K562 (cell line): ENCODE measurements around the gene ARL4D. TPM values are rescaled to one million over a fixed set of nuclear protein-coding genes. Genes with fewer than 3 reads are reported as not detected.
A peak's percentile ranks its signal among the peaks of the same experiment; 100 is the strongest.

Experiments used
- BCL6 ChIP-seq: fragments of 250-450 bp; sonication (Bioruptor Pico); IDR thresholded peaks from 2 replicates; pipeline ENCODE4 v1.4.0; 2020
- EWSR1 ChIP-seq: fragments of 450-650 bp; IDR thresholded peaks from 2 replicates; pipeline ENCODE4 v1.6.1; 2018; ENCODE audit warnings: borderline replicate concordance, mild to moderate bottlenecking, low read depth, moderate library complexity; ENCODE audit not compliant: partially characterized antibody
- NCOR1 ChIP-seq: fragments of 450-650 bp; IDR thresholded peaks from 2 replicates; pipeline ENCODE4 v1.6.1; 2016; ENCODE audit warnings: mild to moderate bottlenecking, moderate library complexity
- SRSF1 ChIP-seq: fragments of 200-400 bp; formaldehyde crosslinking; IDR thresholded peaks from 2 replicates; pipeline ENCODE4 v1.6.1; 2017; ENCODE audit warnings: mild to moderate bottlenecking, low read depth, low read length, moderate library complexity
- TAF7 ChIP-seq: fragments of 450-650 bp; IDR thresholded peaks from 2 replicates; pipeline ENCODE4 v1.6.1; 2016; ENCODE audit warnings: missing genetic modification characterization, missing compliant biosample characterization
- polyA plus RNA-seq, 8 experiments: library from polyadenylated mRNA; depleted of rRNA in 4 of 8; stranded (reverse) in 5 of 8; unstranded in 3 of 8; fragments of >200 nt; fragmentation: Nextera tagmentation in 2 of 8; fragmentation: Illumina TruSeq in 1 of 8; extraction: Ambion mirVana in 2 of 8; extraction: Trizol in 1 of 8; gene quantifications; 2 replicates each; pipeline versions ENCODE4 v1.2.1 to v1.2.3, GENCODE V29; 2011 to 2014; ENCODE audit warnings: inconsistent platforms in 1 of 8, missing spikeins in 1 of 8
- total RNA-seq, 7 experiments: library from RNA; depleted of rRNA in 6 of 7; stranded (reverse); fragments of >200 nt in 6 of 7; fragmentation: Illumina TruSeq in 2 of 7; extraction: Trizol in 2 of 7; gene quantifications; 2 replicates each; pipeline versions ENCODE4 v1.2.1 to v1.2.3, GENCODE V29; 2011 to 2021; ENCODE audit warnings: low replicate concordance in 1 of 7
- TF ChIP-seq, protein P1 (sequence below): fragments of 200-600 bp; sonication (generic); IDR thresholded peaks from one replicate; pipeline ENCODE4 v1.6.1; 2012; ENCODE audit warnings: mild to moderate bottlenecking, low read depth, low read length, inconsistent platforms
- TF ChIP-seq, protein P2 (sequence below): fragments of 450-650 bp; formaldehyde crosslinking; IDR thresholded peaks from 2 replicates; pipeline ENCODE4 v1.4.0; 2022; ENCODE audit warnings: missing genetic modification characterization
- TF ChIP-seq, protein P3 (sequence below): fragments of 250-450 bp; sonication (Bioruptor Pico); IDR thresholded peaks from 2 replicates; pipeline ENCODE4 v1.5.0; 2021
- TF ChIP-seq, protein P4 (sequence below): sonication (generic); formaldehyde crosslinking; IDR thresholded peaks from 2 replicates; pipeline ENCODE4 v1.8.1; 2023; ENCODE audit warnings: mild to moderate bottlenecking, missing genetic modification reagents

ARL4D gene
- total and polyA plus RNA-seq, 9 of the 15 experiments (the other 6 are each of a cell fraction or from before 2014, with no cell fraction given): 0.07 to 0.53 (median 0.28) TPM; not detected in 1

DNA sequence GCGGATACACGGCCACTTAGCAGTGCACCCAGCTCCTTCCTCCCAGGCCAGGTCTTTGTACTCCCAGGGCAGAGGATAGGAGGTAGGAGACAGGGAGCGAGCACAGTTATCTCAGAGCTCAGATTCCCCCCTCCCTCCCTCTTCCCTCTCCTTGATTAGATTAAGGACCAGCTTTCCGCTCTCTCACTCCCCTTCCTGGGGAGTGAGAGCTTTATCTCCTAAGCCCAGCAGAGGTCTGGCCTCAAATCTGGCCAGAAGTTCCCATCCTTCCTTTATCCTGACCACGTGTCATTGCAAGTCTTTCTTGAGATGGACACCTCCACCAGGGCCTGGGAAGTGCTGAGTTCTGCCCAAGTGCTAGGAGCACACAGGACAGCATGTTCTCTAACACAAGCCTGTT, 5.1 kb downstream of the ARL4D start (continued):
- TF ChIP-seq TAF7 (tag) (no peak), BCL6 (CRISPR knock-in tag) (no peak), SRSF1 (no peak), NCOR1 (peak; percentile 92), EWSR1 (no peak)
- TF ChIP-seq, protein P1, sequence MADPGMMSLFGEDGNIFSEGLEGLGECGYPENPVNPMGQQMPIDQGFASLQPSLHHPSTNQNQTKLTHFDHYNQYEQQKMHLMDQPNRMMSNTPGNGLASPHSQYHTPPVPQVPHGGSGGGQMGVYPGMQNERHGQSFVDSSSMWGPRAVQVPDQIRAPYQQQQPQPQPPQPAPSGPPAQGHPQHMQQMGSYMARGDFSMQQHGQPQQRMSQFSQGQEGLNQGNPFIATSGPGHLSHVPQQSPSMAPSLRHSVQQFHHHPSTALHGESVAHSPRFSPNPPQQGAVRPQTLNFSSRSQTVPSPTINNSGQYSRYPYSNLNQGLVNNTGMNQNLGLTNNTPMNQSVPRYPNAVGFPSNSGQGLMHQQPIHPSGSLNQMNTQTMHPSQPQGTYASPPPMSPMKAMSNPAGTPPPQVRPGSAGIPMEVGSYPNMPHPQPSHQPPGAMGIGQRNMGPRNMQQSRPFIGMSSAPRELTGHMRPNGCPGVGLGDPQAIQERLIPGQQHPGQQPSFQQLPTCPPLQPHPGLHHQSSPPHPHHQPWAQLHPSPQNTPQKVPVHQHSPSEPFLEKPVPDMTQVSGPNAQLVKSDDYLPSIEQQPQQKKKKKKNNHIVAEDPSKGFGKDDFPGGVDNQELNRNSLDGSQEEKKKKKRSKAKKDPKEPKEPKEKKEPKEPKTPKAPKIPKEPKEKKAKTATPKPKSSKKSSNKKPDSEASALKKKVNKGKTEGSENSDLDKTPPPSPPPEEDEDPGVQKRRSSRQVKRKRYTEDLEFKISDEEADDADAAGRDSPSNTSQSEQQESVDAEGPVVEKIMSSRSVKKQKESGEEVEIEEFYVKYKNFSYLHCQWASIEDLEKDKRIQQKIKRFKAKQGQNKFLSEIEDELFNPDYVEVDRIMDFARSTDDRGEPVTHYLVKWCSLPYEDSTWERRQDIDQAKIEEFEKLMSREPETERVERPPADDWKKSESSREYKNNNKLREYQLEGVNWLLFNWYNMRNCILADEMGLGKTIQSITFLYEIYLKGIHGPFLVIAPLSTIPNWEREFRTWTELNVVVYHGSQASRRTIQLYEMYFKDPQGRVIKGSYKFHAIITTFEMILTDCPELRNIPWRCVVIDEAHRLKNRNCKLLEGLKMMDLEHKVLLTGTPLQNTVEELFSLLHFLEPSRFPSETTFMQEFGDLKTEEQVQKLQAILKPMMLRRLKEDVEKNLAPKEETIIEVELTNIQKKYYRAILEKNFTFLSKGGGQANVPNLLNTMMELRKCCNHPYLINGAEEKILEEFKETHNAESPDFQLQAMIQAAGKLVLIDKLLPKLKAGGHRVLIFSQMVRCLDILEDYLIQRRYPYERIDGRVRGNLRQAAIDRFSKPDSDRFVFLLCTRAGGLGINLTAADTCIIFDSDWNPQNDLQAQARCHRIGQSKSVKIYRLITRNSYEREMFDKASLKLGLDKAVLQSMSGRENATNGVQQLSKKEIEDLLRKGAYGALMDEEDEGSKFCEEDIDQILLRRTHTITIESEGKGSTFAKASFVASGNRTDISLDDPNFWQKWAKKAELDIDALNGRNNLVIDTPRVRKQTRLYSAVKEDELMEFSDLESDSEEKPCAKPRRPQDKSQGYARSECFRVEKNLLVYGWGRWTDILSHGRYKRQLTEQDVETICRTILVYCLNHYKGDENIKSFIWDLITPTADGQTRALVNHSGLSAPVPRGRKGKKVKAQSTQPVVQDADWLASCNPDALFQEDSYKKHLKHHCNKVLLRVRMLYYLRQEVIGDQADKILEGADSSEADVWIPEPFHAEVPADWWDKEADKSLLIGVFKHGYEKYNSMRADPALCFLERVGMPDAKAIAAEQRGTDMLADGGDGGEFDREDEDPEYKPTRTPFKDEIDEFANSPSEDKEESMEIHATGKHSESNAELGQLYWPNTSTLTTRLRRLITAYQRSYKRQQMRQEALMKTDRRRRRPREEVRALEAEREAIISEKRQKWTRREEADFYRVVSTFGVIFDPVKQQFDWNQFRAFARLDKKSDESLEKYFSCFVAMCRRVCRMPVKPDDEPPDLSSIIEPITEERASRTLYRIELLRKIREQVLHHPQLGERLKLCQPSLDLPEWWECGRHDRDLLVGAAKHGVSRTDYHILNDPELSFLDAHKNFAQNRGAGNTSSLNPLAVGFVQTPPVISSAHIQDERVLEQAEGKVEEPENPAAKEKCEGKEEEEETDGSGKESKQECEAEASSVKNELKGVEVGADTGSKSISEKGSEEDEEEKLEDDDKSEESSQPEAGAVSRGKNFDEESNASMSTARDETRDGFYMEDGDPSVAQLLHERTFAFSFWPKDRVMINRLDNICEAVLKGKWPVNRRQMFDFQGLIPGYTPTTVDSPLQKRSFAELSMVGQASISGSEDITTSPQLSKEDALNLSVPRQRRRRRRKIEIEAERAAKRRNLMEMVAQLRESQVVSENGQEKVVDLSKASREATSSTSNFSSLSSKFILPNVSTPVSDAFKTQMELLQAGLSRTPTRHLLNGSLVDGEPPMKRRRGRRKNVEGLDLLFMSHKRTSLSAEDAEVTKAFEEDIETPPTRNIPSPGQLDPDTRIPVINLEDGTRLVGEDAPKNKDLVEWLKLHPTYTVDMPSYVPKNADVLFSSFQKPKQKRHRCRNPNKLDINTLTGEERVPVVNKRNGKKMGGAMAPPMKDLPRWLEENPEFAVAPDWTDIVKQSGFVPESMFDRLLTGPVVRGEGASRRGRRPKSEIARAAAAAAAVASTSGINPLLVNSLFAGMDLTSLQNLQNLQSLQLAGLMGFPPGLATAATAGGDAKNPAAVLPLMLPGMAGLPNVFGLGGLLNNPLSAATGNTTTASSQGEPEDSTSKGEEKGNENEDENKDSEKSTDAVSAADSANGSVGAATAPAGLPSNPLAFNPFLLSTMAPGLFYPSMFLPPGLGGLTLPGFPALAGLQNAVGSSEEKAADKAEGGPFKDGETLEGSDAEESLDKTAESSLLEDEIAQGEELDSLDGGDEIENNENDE: no peak
- TF ChIP-seq, protein P2, sequence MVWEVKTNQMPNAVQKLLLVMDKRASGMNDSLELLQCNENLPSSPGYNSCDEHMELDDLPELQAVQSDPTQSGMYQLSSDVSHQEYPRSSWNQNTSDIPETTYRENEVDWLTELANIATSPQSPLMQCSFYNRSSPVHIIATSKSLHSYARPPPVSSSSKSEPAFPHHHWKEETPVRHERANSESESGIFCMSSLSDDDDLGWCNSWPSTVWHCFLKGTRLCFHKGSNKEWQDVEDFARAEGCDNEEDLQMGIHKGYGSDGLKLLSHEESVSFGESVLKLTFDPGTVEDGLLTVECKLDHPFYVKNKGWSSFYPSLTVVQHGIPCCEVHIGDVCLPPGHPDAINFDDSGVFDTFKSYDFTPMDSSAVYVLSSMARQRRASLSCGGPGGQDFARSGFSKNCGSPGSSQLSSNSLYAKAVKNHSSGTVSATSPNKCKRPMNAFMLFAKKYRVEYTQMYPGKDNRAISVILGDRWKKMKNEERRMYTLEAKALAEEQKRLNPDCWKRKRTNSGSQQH: no peak
- TF ChIP-seq, protein P3, sequence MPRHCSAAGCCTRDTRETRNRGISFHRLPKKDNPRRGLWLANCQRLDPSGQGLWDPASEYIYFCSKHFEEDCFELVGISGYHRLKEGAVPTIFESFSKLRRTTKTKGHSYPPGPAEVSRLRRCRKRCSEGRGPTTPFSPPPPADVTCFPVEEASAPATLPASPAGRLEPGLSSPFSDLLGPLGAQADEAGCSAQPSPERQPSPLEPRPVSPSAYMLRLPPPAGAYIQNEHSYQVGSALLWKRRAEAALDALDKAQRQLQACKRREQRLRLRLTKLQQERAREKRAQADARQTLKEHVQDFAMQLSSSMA (CRISPR knock-in tag): no peak
- TF ChIP-seq, protein P4, sequence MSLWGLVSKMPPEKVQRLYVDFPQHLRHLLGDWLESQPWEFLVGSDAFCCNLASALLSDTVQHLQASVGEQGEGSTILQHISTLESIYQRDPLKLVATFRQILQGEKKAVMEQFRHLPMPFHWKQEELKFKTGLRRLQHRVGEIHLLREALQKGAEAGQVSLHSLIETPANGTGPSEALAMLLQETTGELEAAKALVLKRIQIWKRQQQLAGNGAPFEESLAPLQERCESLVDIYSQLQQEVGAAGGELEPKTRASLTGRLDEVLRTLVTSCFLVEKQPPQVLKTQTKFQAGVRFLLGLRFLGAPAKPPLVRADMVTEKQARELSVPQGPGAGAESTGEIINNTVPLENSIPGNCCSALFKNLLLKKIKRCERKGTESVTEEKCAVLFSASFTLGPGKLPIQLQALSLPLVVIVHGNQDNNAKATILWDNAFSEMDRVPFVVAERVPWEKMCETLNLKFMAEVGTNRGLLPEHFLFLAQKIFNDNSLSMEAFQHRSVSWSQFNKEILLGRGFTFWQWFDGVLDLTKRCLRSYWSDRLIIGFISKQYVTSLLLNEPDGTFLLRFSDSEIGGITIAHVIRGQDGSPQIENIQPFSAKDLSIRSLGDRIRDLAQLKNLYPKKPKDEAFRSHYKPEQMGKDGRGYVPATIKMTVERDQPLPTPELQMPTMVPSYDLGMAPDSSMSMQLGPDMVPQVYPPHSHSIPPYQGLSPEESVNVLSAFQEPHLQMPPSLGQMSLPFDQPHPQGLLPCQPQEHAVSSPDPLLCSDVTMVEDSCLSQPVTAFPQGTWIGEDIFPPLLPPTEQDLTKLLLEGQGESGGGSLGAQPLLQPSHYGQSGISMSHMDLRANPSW (CRISPR knock-in tag): no peak
